ENCODE results near the gene TNIK.
"Not testable (repeated sequence)": the region's sequence is repeated elsewhere in the genome, so short reads cannot be mapped to it uniquely, and the experiment has no call there.

TNIK gene

GRCh38 chr3:171468296-171468906 is 8.2 kb upstream of the TNIK start:
- no peak for DNase-seq

DNA sequence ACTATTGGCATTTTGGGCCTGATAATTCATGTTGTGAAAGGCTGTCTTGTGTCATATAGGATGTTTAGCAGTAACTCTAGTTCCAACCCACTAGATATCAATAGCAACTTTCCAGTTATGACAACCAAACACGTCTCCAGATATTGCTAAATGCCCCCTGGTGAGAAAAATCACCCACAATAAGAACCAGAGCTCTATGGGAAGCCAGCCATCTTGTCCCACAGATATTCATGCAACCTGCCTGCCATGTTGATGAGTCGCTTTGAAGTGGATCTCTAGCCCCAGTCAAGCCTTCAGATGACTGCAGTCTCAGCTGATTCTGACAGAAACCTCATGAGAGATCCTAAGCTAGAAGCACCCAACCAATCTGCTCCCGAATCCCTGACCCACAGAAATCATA is 5.6 kb upstream of the TNIK start:
- no peak for DNase-seq

GRCh38 chr3:171464462-171464861 is 4.3 kb upstream of the TNIK start:
- no peak for DNase-seq

GRCh38 chr3:171462224-171462623 is 2.0 kb upstream of the TNIK start:
- no peak for DNase-seq

- no peak for DNase-seq
Measured at GRCh38 chr3:171461525-171461917, 1.3 kb upstream of the TNIK start.

DNA sequence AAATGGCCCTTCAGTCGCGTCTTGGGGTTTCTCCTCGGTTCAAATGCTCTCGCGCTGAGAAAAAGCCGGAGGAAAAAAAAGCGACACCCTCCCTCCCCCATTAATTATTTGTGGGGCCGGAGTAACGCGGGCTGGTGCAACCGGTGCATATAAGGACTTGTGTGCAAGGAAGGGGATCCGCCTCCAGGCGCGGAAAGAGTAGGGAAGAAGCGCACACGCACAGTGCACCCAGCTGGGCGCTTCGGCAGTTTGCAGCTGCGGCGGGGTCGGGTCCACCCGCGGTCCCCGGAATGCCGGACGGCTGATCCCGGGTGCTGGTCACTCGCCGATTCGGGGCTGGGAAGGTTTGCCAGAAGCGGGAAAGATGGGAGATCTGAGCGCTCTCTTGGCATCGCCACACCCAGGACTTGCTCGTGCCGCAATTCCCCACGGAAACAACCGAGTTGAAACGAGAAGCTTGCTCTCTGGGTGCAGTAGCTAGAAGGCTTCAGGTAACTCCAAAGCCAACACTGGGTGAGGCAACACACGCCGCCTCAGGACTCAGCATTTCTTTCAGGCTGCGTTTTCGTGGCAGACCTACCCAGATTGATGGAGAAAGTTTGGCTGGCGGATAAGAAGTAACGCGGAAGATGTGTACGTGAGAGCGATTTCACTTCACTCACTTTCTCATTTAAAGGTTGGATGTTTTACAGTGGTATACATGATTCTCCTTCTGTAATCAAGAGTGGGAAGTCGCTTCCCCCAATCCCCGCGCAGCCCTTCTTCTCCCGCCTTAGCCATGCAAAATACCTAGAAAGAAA is 720 bp upstream of the TNIK start:
- DNase-seq, result peak; percentile 13

- DNase-seq, result peak; percentile 28
Measured at GRCh38 chr3:171459137-171459941, 866 bp downstream of the TNIK start.

GRCh38 chr3:171458864-171459136 is 1.4 kb downstream of the TNIK start:
- DNase-seq, result no peak

GRCh38 chr3:171458071-171458863 is 1.9 kb downstream of the TNIK start:
- DNase-seq, result peak; percentile 14

- no peak for DNase-seq
Measured at GRCh38 chr3:171457607-171458061, 2.6 kb downstream of the TNIK start.

- DNase-seq, result no peak
Measured at GRCh38 chr3:171456765-171457606, 3.2 kb downstream of the TNIK start.

- DNase-seq, result no peak
Measured at GRCh38 chr3:171455603-171456550, 4.3 kb downstream of the TNIK start.

- no peak for DNase-seq
Measured at GRCh38 chr3:171454041-171454440, 6.2 kb downstream of the TNIK start.

GRCh38 chr3:171453180-171453886 is 6.9 kb downstream of the TNIK start:
- DNase-seq, result no peak

- DNase-seq, result no peak
Measured at GRCh38 chr3:171452328-171452727, 7.9 kb downstream of the TNIK start.

DNA sequence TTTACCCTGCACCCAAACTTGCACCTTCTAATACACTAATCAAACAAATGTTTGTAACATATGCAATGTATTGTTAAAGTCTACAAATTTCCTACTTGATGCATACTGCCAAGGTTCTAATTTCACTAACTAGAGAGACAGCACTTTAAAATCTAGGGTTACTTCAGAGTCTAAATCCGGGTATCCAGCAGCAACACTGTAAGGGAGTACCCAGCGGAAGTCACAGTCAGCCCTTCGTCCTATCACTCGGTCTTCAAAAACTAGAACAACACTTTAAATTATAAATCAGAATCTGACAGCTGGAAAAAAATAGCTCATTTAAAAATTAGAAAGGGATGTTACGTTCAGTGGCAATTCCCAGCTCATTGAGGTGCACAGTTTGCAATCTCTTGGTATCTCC is 8.3 kb downstream of the TNIK start:
- DNase-seq, result no peak

- DNase-seq, result not testable (repeated sequence)
Measured at GRCh38 chr3:171447579-171447891, 12.7 kb downstream of the TNIK start.

- no peak for DNase-seq
Measured at GRCh38 chr3:171446801-171447578, 13.2 kb downstream of the TNIK start.

DNA sequence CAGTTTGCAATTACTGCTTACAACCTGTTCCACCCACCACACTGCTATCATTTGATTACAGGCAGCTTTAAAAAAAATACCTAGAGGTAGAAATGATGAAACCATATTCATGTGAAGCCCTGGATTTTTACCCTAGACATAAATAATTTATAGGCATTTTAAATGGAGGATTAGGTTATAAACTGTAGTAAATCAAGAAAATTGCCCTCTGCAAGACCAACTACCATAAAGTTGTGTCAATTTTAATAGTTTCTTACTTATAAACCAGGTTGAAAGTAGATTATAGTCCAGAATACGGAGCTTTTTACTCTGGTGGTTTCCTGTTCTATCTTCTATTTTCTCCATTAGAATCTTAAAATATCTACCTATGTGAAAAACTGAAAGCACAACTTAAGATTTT is 13.9 kb downstream of the TNIK start:
- no peak for DNase-seq
